Astrocyte (in vitro differentiated cells and primary cell): ENCODE measurements around the gene RPGRIP1L. TPM values are rescaled to one million over a fixed set of nuclear protein-coding genes. Genes with fewer than 3 reads are reported as not detected.

ENCODE experiments used
- DNase-seq: peaks from one replicate; pipeline ENCODE4 v3.0.0-alpha.2; 2010; ENCODE audit warnings: low read depth
- FAIRE-seq: peaks from 2 replicates; lab custom pipeline; 2011; peaks lifted over from hg19 to GRCh38; lab: Jason Lieb, UNC
- H2AFZ ChIP-seq: 2 replicates; pipeline ENCODE4 v1.6.0; 2012; ENCODE audit warnings: low read depth, low read length, inconsistent platforms
- H3K27ac ChIP-seq: 2 replicates; pipeline ENCODE4 v1.5.1; 2011; ENCODE audit warnings: low read depth, low read length, inconsistent platforms
- H3K27me3 ChIP-seq: 2 replicates; pipeline ENCODE4 v1.6.0; 2011; ENCODE audit warnings: low read length, inconsistent platforms; ENCODE audit not compliant: insufficient read depth
- H3K36me3 ChIP-seq: 2 replicates; pipeline ENCODE4 v1.5.1; 2011; ENCODE audit warnings: low read length, inconsistent platforms; ENCODE audit not compliant: insufficient read depth
- H3K4me1 ChIP-seq: 2 replicates; pipeline ENCODE4 v1.5.1; 2011; ENCODE audit warnings: low read length, inconsistent platforms; ENCODE audit not compliant: insufficient read depth
- H3K4me2 ChIP-seq: 2 replicates; pipeline ENCODE4 v1.6.0; 2012; ENCODE audit warnings: low read length, inconsistent platforms
- H3K4me3 ChIP-seq: 2 replicates; pipeline ENCODE4 v1.5.1; 2011; ENCODE audit warnings: low read depth, mild to moderate bottlenecking, low read length, inconsistent platforms; ENCODE audit not compliant: insufficient read depth
- H3K79me2 ChIP-seq: 2 replicates; pipeline ENCODE4 v1.6.0; 2012; ENCODE audit warnings: mild to moderate bottlenecking, low read length, inconsistent platforms; ENCODE audit not compliant: insufficient read depth
- H3K9ac ChIP-seq: 2 replicates; pipeline ENCODE4 v1.6.0; 2012; ENCODE audit warnings: mild to moderate bottlenecking, low read length, inconsistent platforms
- H3K9me3 ChIP-seq: 2 replicates; pipeline ENCODE4 v1.5.1; 2012; ENCODE audit warnings: low read depth, mild to moderate bottlenecking, low read length, inconsistent platforms; ENCODE audit not compliant: insufficient read depth
- H4K20me1 ChIP-seq: 2 replicates; pipeline ENCODE4 v1.6.0; 2012; ENCODE audit warnings: low read length, inconsistent platforms; ENCODE audit not compliant: insufficient read depth
- H3K27ac Mint-ChIP-seq: one replicate; pipeline ENCODE4 v1.8.0; 2021; ENCODE audit warnings: mild to moderate bottlenecking, mixed read lengths; ENCODE audit not compliant: unreplicated experiment
- H3K27me3 Mint-ChIP-seq: one replicate; pipeline ENCODE4 v1.8.0; 2021; ENCODE audit warnings: low read depth, mixed read lengths; ENCODE audit not compliant: unreplicated experiment
- H3K36me3 Mint-ChIP-seq: one replicate; pipeline ENCODE4 v1.8.0; 2021; ENCODE audit warnings: low read depth, mixed read lengths; ENCODE audit not compliant: unreplicated experiment
- H3K4me1 Mint-ChIP-seq: one replicate; pipeline ENCODE4 v1.8.0; 2021; ENCODE audit warnings: low read depth, mixed read lengths; ENCODE audit not compliant: unreplicated experiment
- H3K4me3 Mint-ChIP-seq: one replicate; pipeline ENCODE4 v1.8.0; 2021; ENCODE audit warnings: mild to moderate bottlenecking, moderate library complexity, mixed read lengths; ENCODE audit not compliant: unreplicated experiment
- H3K9me3 Mint-ChIP-seq: one replicate; pipeline ENCODE4 v1.8.0; 2021; ENCODE audit warnings: mild to moderate bottlenecking, mixed read lengths; ENCODE audit not compliant: unreplicated experiment
- CTCF ChIP-seq: IDR thresholded peaks from 2 replicates; pipeline ENCODE4 v1.5.1; 2011; ENCODE audit warnings: low read depth, mild to moderate bottlenecking, inconsistent platforms, low read length, moderate library complexity; ENCODE audit not compliant: insufficient read depth
- EZH2 ChIP-seq: IDR thresholded peaks from 2 replicates; pipeline ENCODE4 v1.6.1; 2012; ENCODE audit warnings: mild to moderate bottlenecking, low read length, inconsistent platforms; ENCODE audit not compliant: insufficient read depth
- total RNA-seq: library from RNA; stranded (reverse); gene quantifications from 2 replicates; pipeline ENCODE4 v1.2.1, GENCODE V29; 2021

The RPGRIP1L gene
- total RNA-seq, 1 donor from 2014 or later: 18.1 TPM

GRCh38 chr16:53752560-53752959 lies 48.9 kb upstream of the RPGRIP1L start:
- Histone ChIP-seq H3K4me3 (no peak overlapping the region), H3K79me2 (peaks cover 49% of the 10 kb centered on the region), H3K9me3 (no peaks in the 10 kb centered on the region), H2AFZ (no peak overlapping the region), H3K27ac (no peak overlapping the region), H3K27me3 (no peaks in the 10 kb centered on the region), H3K4me2 (no peak overlapping the region), H3K4me1 (peaks cover 7% of the 10 kb centered on the region), H4K20me1 (peaks cover 55% of the 10 kb centered on the region), H3K36me3 (no peaks in the 10 kb centered on the region), H3K9ac (no peak overlapping the region)
- peaks cover 4% of the 10 kb centered on the region for H3K9me3 Mint-ChIP-seq
- FAIRE-seq: no peak
- no peak overlapping the region for H3K4me3 Mint-ChIP-seq
- no peak overlapping the region for H3K27ac Mint-ChIP-seq
- TF ChIP-seq EZH2: no peak
- TF ChIP-seq CTCF: no peak
- H3K36me3 Mint-ChIP-seq: peaks cover 2% of the 10 kb centered on the region
- peaks cover 19% of the 10 kb centered on the region for H3K4me1 Mint-ChIP-seq
- no peaks in the 10 kb centered on the region for H3K27me3 Mint-ChIP-seq
- no peak for DNase-seq

- no peaks in the 10 kb centered on the region for H3K27me3 ChIP-seq
- peak overlapping the region; percentile 29 for H3K4me2 ChIP-seq
- H3K36me3 ChIP-seq: no peaks in the 10 kb centered on the region
- peaks cover 69% of the 10 kb centered on the region for H3K79me2 ChIP-seq
- TF ChIP-seq CTCF: peak; percentile 9
- TF ChIP-seq EZH2: no peak
- Mint-ChIP-seq H3K4me3 (no peak overlapping the region), H3K36me3 (no peaks in the 10 kb centered on the region), H3K27ac (no peak overlapping the region), H3K9me3 (peaks cover 4% of the 10 kb centered on the region), H3K27me3 (no peaks in the 10 kb centered on the region), H3K4me1 (peaks cover 21% of the 10 kb centered on the region)
- peaks cover 20% of the 10 kb centered on the region for H3K4me1 ChIP-seq
- H3K9me3 ChIP-seq: no peaks in the 10 kb centered on the region
- peak; percentile 57 for DNase-seq
- no peak overlapping the region for H3K9ac ChIP-seq
- no peak overlapping the region for H3K4me3 ChIP-seq
- FAIRE-seq: peak; percentile 9
- peak overlapping the region; percentile 16 for H3K27ac ChIP-seq
- peaks cover 74% of the 10 kb centered on the region for H4K20me1 ChIP-seq
- no peak overlapping the region for H2AFZ ChIP-seq
These were observed 42.2 kb upstream of the RPGRIP1L start for GRCh38 chr16:53745753-53746266.

GRCh38 chr16:53745086-53745485 lies 41.4 kb upstream of the RPGRIP1L start:
- Histone ChIP-seq H4K20me1 (peaks cover 76% of the 10 kb centered on the region), H3K36me3 (no peaks in the 10 kb centered on the region), H3K4me2 (peak overlapping the region; percentile 29), H2AFZ (no peak overlapping the region), H3K4me3 (no peak overlapping the region), H3K79me2 (peaks cover 74% of the 10 kb centered on the region), H3K9me3 (no peaks in the 10 kb centered on the region), H3K27ac (peak overlapping the region; percentile 2), H3K4me1 (peaks cover 20% of the 10 kb centered on the region), H3K9ac (no peak overlapping the region), H3K27me3 (no peaks in the 10 kb centered on the region)
- Mint-ChIP-seq H3K27me3 (no peaks in the 10 kb centered on the region), H3K9me3 (peaks cover 4% of the 10 kb centered on the region), H3K27ac (no peak overlapping the region), H3K4me3 (no peak overlapping the region), H3K36me3 (no peaks in the 10 kb centered on the region), H3K4me1 (peaks cover 21% of the 10 kb centered on the region)
- no peak for TF ChIP-seq CTCF
- no peak for TF ChIP-seq EZH2
- FAIRE-seq (peak; percentile 49), DNase-seq (peak; percentile 81)
